CD14-positive monocyte (primary cell): Measurements from ENCODE around the gene ARVCF. TPM values are rescaled to one million over a fixed set of nuclear protein-coding genes. Genes with fewer than 3 reads are reported as not detected.

ENCODE experiments used
- DNase-seq, 3 donors: peaks; one replicate each; pipeline ENCODE4 v3.0.0-alpha.2; 2011 to 2022
- H2AFZ ChIP-seq: 2 replicates; pipeline ENCODE4 v1.6.0; 2012; ENCODE audit warnings: mild to moderate bottlenecking, low read depth, low read length, inconsistent platforms; ENCODE audit not compliant: insufficient read depth, poor library complexity, severe bottlenecking
- H3K27ac ChIP-seq, 2 donors: 1 replicate in 1 of 2; 2 replicates in 1 of 2; pipeline ENCODE4 v1.5.1; 2012 to 2013; ENCODE audit warnings: low read length in 2 of 2, control low read depth in 1 of 2, inconsistent platforms in 1 of 2, low read depth in 1 of 2, mild to moderate bottlenecking in 1 of 2
- H3K27me3 ChIP-seq, 2 donors: one replicate each; pipeline versions ENCODE4 v1.6.0 to v1.6.1; 2011 to 2013; ENCODE audit warnings: low read length in 2 of 2; ENCODE audit not compliant: control insufficient read depth in 2 of 2, insufficient read depth in 2 of 2
- H3K36me3 ChIP-seq, 2 donors: replicated peaks in 1 of 2; 1 replicate in 1 of 2; 2 replicates in 1 of 2; pipeline versions ENCODE4 v1.5.1 to v1.6.1; 2012 to 2013; ENCODE audit warnings: low read length in 2 of 2, control low read depth in 1 of 2, inconsistent platforms in 1 of 2, mild to moderate bottlenecking in 1 of 2; ENCODE audit not compliant: insufficient read depth in 2 of 2, control insufficient read depth in 1 of 2
- H3K4me1 ChIP-seq, 2 donors: 1 replicate in 1 of 2; 2 replicates in 1 of 2; pipeline versions ENCODE4 v1.5.1 to v1.6.1; 2012 to 2013; ENCODE audit warnings: low read length in 2 of 2, control low read depth in 1 of 2, inconsistent platforms in 1 of 2, mild to moderate bottlenecking in 1 of 2, moderate library complexity in 1 of 2; ENCODE audit not compliant: insufficient read depth in 2 of 2, control insufficient read depth in 1 of 2
- H3K4me2 ChIP-seq: replicated peaks from 2 replicates; pipeline ENCODE3; 2012; ENCODE audit warnings: low read length, moderate library complexity, mild to moderate bottlenecking; ENCODE audit not compliant: poor library complexity, severe bottlenecking; ENCODE audit errors: extremely low read depth
- H3K4me3 ChIP-seq, 3 experiments: fragments of 200-600 bp in 1 of 3; sonication (generic) in 1 of 3; replicated peaks in 1 of 3; 1 replicate in 2 of 3; 2 replicates in 1 of 3; pipeline ENCODE4 v1.5.1; 2011 to 2013; ENCODE audit warnings: low read length in 3 of 3, mild to moderate bottlenecking in 3 of 3, control low read depth in 2 of 3, low read depth in 2 of 3, inconsistent platforms in 1 of 3, moderate library complexity in 1 of 3
- H3K79me2 ChIP-seq: 2 replicates; pipeline ENCODE4 v1.6.0; 2012; ENCODE audit warnings: mild to moderate bottlenecking, control low read depth, inconsistent platforms, low read length, moderate library complexity; ENCODE audit not compliant: insufficient read depth
- H3K9ac ChIP-seq: 2 replicates; pipeline ENCODE4 v1.6.0; 2017; ENCODE audit warnings: low read length, mild to moderate bottlenecking; ENCODE audit not compliant: insufficient read depth, poor library complexity, severe bottlenecking
- H3K9me3 ChIP-seq, 2 donors: replicated peaks in 1 of 2; 1 replicate in 1 of 2; 2 replicates in 1 of 2; pipeline versions ENCODE4 v1.5.1 to v1.6.1; 2012 to 2013; ENCODE audit warnings: low read length in 2 of 2, control low read depth in 1 of 2; ENCODE audit not compliant: control insufficient read depth in 1 of 2, insufficient read depth in 1 of 2
- H4K20me1 ChIP-seq: 2 replicates; pipeline ENCODE4 v1.6.0; 2012; ENCODE audit warnings: mild to moderate bottlenecking, low read length, control low read depth, moderate library complexity; ENCODE audit not compliant: insufficient read depth
- H3K27ac Mint-ChIP-seq, 7 donors: one replicate each; pipeline ENCODE4 v1.8.0; 2020; ENCODE audit warnings: mild to moderate bottlenecking in 7 of 7, mixed read lengths in 7 of 7, moderate library complexity in 6 of 7, inconsistent platforms in 2 of 7
- H3K27me3 Mint-ChIP-seq, 3 donors: one replicate each; pipeline ENCODE4 v1.8.0; 2021 to 2022; ENCODE audit warnings: low read depth in 3 of 3, mild to moderate bottlenecking in 3 of 3, mixed read lengths in 3 of 3, moderate library complexity in 3 of 3, inconsistent platforms in 1 of 3
- H3K36me3 Mint-ChIP-seq, 2 donors: one replicate each; pipeline ENCODE4 v1.8.0; 2020; ENCODE audit warnings: mixed read lengths in 2 of 2, inconsistent platforms in 1 of 2, mild to moderate bottlenecking in 1 of 2
- H3K4me1 Mint-ChIP-seq: one replicate; pipeline ENCODE4 v1.8.0; 2020; ENCODE audit warnings: mild to moderate bottlenecking, mixed read lengths
- H3K4me3 Mint-ChIP-seq, 2 donors: one replicate each; pipeline ENCODE4 v1.8.0; 2020; ENCODE audit warnings: mild to moderate bottlenecking in 2 of 2, mixed read lengths in 2 of 2, moderate library complexity in 1 of 2
- H3K9me3 Mint-ChIP-seq, 7 donors: one replicate each; pipeline ENCODE4 v1.8.0; 2020 to 2022; ENCODE audit warnings: mixed read lengths in 7 of 7, mild to moderate bottlenecking in 6 of 7, moderate library complexity in 6 of 7, inconsistent platforms in 2 of 7
- WGBS: methylation state at CpG from one replicate; pipeline ENCODE4 v1.1.5; 2013; ENCODE audit warnings: missing lambda C conversion rate; ENCODE audit not compliant: insufficient coverage; 5-methylcytosine and 5-hydroxymethylcytosine counted together
- intact Hi-C, 2 donors: fragments of 100-400 bp; cut with micrococcal nuclease; formaldehyde crosslinking; loops; one replicate each; pipeline versions ENCODE4 v1.15.0 to v1.15.1; 2023
- polyA plus RNA-seq, 3 donors: library from polyadenylated mRNA; depleted of rRNA in 1 of 3; unstranded in 2 of 3; stranded (reverse) in 1 of 3; fragments of 300-500 nt in 2 of 3; fragments of >200 nt in 1 of 3; fragmentation: Illumina TruSeq in 2 of 3; gene quantifications; 1 replicate in 2 of 3; 2 replicates in 1 of 3; pipeline ENCODE4 v1.2.3, GENCODE V29; 2012 to 2021
- TF ChIP-seq, protein P1 (sequence below): fragments of 200-600 bp; IDR thresholded peaks from one replicate; pipeline ENCODE4 v1.8.0; 2022; ENCODE audit warnings: antibody characterized with exemption, mild to moderate bottlenecking

ARVCF gene
- polyA plus RNA-seq, 3 donors = 0.31 to 2.6 (median 0.44) TPM

DNA sequence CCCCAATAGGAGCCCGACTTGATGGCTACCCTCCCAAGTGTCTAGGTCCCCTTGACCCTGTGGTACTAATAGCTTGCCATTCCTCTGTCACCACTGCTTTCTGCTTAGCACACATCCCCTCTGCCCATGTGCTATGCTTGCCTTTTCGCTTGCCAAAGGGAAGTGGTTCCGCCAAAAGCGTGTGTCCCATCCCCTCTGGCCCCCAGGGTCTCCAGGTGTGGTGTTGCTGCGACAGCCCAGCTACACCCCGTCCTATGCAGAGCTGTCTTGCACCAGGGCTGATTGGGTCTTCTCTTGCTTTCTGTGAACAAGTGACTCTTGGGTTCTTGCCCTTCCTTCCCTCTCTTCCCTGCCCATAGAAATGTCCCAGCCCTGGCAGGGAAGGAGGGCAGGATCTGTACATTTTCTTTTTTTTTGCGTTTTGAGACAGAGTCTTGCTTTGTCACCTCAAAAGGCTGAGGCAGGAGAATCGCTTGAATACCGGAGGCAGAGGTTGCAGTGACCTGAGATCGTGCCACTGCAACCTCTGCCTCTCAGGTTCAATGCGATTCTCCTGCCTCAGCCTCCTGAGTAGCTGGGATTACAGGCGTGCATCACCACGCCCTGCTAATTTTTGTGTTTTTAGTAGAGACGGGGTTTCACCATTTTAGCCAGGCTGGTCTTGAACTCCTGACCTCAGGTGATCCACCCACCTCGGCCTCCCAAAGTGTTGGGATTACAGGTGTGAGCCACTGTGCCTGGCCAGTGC lies 8.2 kb upstream of the ARVCF start:
- WGBS = 83% methylated on average over 12 of the region's 15 CpGs
- H3K9me3 Mint-ChIP-seq = no peaks in the 10 kb centered on the region
- H3K27ac Mint-ChIP-seq = peak overlapping the region in 3 of 7 donors; percentile 7 to 46 (median 24)
- Histone ChIP-seq H3K4me1 (peaks cover 31 to 36% of the 10 kb centered on the region in 2 donors), H3K9me3 (no peaks in the 10 kb centered on the region), H3K4me3 (no peak overlapping the region), H3K27ac (no peak overlapping the region), H3K9ac (no peak overlapping the region), H2AFZ (no peak overlapping the region), H3K27me3 (no peaks in the 10 kb centered on the region), H3K4me2 (no peak overlapping the region), H4K20me1 (peaks cover 88% of the 10 kb centered on the region), H3K36me3 (peaks cover 3 to 30% of the 10 kb centered on the region in 2 donors), H3K79me2 (peaks cover 83% of the 10 kb centered on the region)
- H3K4me3 Mint-ChIP-seq = no peak overlapping the region
- DNase-seq = no peak
- TF ChIP-seq, protein P1, sequence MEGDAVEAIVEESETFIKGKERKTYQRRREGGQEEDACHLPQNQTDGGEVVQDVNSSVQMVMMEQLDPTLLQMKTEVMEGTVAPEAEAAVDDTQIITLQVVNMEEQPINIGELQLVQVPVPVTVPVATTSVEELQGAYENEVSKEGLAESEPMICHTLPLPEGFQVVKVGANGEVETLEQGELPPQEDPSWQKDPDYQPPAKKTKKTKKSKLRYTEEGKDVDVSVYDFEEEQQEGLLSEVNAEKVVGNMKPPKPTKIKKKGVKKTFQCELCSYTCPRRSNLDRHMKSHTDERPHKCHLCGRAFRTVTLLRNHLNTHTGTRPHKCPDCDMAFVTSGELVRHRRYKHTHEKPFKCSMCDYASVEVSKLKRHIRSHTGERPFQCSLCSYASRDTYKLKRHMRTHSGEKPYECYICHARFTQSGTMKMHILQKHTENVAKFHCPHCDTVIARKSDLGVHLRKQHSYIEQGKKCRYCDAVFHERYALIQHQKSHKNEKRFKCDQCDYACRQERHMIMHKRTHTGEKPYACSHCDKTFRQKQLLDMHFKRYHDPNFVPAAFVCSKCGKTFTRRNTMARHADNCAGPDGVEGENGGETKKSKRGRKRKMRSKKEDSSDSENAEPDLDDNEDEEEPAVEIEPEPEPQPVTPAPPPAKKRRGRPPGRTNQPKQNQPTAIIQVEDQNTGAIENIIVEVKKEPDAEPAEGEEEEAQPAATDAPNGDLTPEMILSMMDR = no peak
- H3K27me3 Mint-ChIP-seq = peaks cover 1 to 6% (median 1%) of the 10 kb centered on the region in 3 donors
- H3K36me3 Mint-ChIP-seq = peaks cover 9 to 30% of the 10 kb centered on the region in 2 donors
- H3K4me1 Mint-ChIP-seq = peaks cover 36% of the 10 kb centered on the region
- intact Hi-C loops = loop anchor here (5.0 to 10.0 kb wide), 4 partner anchors 38 to 92 kb away; partner anchors contain the start of genes RANBP1 (in 2 of the 2), TRMT2A (in 2 of the 2) and DGCR8 (in 1 of the 2)

DNA sequence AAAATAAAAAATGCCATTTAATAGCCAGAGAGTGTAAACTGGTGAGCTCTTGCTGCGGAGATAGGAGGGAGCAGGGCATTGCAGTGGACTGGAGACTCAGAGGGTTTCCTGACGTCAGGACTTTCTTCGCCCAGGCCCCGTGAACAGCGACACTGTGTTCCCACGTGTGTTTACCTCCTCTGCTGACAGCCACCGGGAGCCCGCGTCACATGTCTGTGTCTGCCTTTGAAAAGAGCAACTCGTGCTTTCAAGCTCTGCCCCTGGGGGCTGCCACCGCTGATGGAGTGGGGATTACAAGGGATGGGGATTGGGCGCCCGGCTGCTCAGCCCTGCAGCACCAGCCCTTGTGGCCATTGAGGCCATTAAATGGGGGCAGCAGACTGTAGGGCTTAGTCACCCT lies 7.6 kb upstream of the ARVCF start:
- H2AFZ ChIP-seq = no peak overlapping the region
- intact Hi-C loops = loop anchor here (5.0 to 10.0 kb wide), 4 partner anchors 37 to 93 kb away; partner anchors contain the start of genes RANBP1 (in 2 of the 2), TRMT2A (in 2 of the 2) and DGCR8 (in 1 of the 2)
- no peaks in the 10 kb centered on the region for H3K27me3 ChIP-seq
- H3K9me3 Mint-ChIP-seq = no peaks in the 10 kb centered on the region
- H3K36me3 Mint-ChIP-seq = peaks cover 7 to 30% of the 10 kb centered on the region in 2 donors
- H3K4me3 ChIP-seq = no peak overlapping the region
- H3K4me1 Mint-ChIP-seq = peaks cover 36% of the 10 kb centered on the region
- H3K79me2 ChIP-seq = peaks cover 77% of the 10 kb centered on the region
- H3K27ac Mint-ChIP-seq = no peak overlapping the region
- TF ChIP-seq, protein P1 = no peak
- H4K20me1 ChIP-seq = peaks cover 82% of the 10 kb centered on the region
- no peak overlapping the region for H3K27ac ChIP-seq
- peaks cover 3 to 24% of the 10 kb centered on the region in 2 donors for H3K36me3 ChIP-seq
- H3K9me3 ChIP-seq = no peaks in the 10 kb centered on the region
- WGBS = 94% methylated on average over 13 of the region's 13 CpGs
- no peak overlapping the region for H3K4me3 Mint-ChIP-seq
- peaks cover 1 to 6% (median 4%) of the 10 kb centered on the region in 3 donors for H3K27me3 Mint-ChIP-seq
- no peak overlapping the region for H3K9ac ChIP-seq
- peaks cover 31 to 36% of the 10 kb centered on the region in 2 donors for H3K4me1 ChIP-seq
- no peak overlapping the region for H3K4me2 ChIP-seq
- DNase-seq = no peak
